Neutrophil (primary cell): ENCODE measurements around the gene EIF2S3.

ENCODE experiments used
- H3K27ac ChIP-seq: fragments of 200-600 bp; sonication (generic); 2 replicates; pipeline ENCODE4 v1.5.1; 2016; ENCODE audit warnings: mild to moderate bottlenecking, moderate library complexity
- H3K27me3 ChIP-seq: fragments of 200-600 bp; sonication (generic); 2 replicates; pipeline ENCODE4 v1.6.0; 2016; ENCODE audit warnings: mild to moderate bottlenecking
- H3K36me3 ChIP-seq: fragments of 200-600 bp; sonication (generic); 2 replicates; pipeline ENCODE4 v1.5.1; 2017
- H3K4me1 ChIP-seq, 2 experiments: fragments of 200-600 bp in 1 of 2; sonication (generic) in 1 of 2; 1 replicate in 1 of 2; 2 replicates in 1 of 2; pipeline versions ENCODE4 v1.5.1 to v1.6.1; 2013 to 2016; ENCODE audit warnings: low read depth in 1 of 2, low read length in 1 of 2, mild to moderate bottlenecking in 1 of 2, moderate library complexity in 1 of 2; ENCODE audit not compliant: control insufficient read depth in 1 of 2, insufficient read depth in 1 of 2
- H3K4me3 ChIP-seq, 2 experiments: fragments of 200-600 bp in 1 of 2; sonication (generic) in 1 of 2; 1 replicate in 1 of 2; 2 replicates in 1 of 2; pipeline ENCODE4 v1.5.1; 2013 to 2016; ENCODE audit warnings: low read depth in 1 of 2, low read length in 1 of 2, mild to moderate bottlenecking in 1 of 2, moderate library complexity in 1 of 2
- H3K9me3 ChIP-seq: fragments of 200-600 bp; sonication (generic); 2 replicates; pipeline ENCODE4 v1.5.1; 2016
- CTCF ChIP-seq: fragments of 200-600 bp; sonication (generic); IDR thresholded peaks from 2 replicates; pipeline ENCODE4 v1.5.1; 2016; ENCODE audit warnings: antibody characterized with exemption

EIF2S3 gene

DNA sequence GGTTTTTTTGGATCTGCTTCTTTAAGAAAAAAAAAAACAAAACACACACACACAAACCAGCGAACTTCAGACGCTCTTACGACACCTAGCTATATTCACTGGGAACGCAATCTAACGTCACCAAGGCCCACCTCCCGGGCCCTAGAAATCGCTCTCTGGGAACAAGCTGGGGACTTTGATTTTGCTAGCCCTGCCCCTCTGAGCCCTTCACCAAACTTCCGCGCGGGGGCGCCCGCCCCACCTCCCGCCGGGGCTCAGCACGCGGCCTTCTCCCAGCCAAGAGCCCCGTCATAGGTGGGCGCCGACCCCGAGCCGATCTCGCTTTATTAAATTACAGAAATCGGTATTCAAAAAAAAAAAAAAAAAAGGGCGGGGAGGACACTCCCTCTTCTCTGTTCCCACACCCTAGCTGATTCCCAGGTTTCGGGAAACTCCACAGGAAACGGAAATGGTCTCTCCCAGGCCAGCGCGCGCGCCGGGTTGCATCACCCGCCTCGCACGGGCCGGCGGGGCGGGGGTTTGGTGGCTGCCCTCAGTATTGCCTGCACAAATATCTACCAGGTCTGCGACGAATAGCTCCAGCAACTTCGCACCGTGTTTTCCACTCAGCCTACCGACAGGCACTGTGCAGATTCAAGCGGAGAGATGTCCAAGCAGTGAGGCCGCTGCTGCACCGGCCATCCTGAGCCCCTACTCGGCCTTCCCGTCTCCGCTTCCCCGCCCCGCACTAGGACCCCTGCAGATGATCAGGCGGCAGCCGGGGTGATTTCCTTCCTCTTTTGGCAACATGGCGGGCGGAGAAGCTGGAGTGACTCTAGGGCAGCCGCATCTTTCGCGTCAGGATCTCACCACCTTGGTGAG lies at the start of gene EIF2S3:
TSS of gene EIF2S3 (plus strand) at position 775 of the 861 bp plus-strand sequence. CDS start at position 788, 13 bp downstream.
- Histone ChIP-seq H3K9me3 (no peaks in the 10 kb centered on the region), H3K4me3 (peak within 1 kb of the TSS; percentile 67 to 89)
- peak; percentile 49 for TF ChIP-seq CTCF

GRCh38 chrX:24005028-24005427 lies 49.7 kb upstream of the EIF2S3 start:
- Histone ChIP-seq H3K36me3 (peaks cover 6% of the 10 kb centered on the region), H3K9me3 (no peaks in the 10 kb centered on the region)

More for the DNA sequence above, at the start of gene EIF2S3:
- H3K36me3 ChIP-seq: peaks cover 14% of the 10 kb centered on the region
- H3K27ac ChIP-seq: no peak within 1 kb of the TSS
- peaks cover 6 to 7% of the 10 kb centered on the region in 2 experiments for H3K4me1 ChIP-seq
- H3K27me3 ChIP-seq: no peaks in the 10 kb centered on the region

GRCh38 chrX:24005867-24006266 lies 48.9 kb upstream of the EIF2S3 start:
- H3K27me3 ChIP-seq: no peaks in the 10 kb centered on the region
- H3K27ac ChIP-seq: no peak overlapping the region
- TF ChIP-seq CTCF: no peak
- no peaks in the 10 kb centered on the region for H3K9me3 ChIP-seq
- H3K4me1 ChIP-seq: no peaks in the 10 kb centered on the region
- peaks cover 6% of the 10 kb centered on the region for H3K36me3 ChIP-seq
- H3K4me3 ChIP-seq: no peak overlapping the region

More at GRCh38 chrX:24005028-24005427, 49.7 kb upstream of the EIF2S3 start:
- no peaks in the 10 kb centered on the region for H3K4me1 ChIP-seq
- no peak overlapping the region for H3K27ac ChIP-seq
- no peak for TF ChIP-seq CTCF
- no peak overlapping the region for H3K4me3 ChIP-seq
- H3K27me3 ChIP-seq: no peaks in the 10 kb centered on the region

GRCh38 chrX:24012266-24012665 lies 42.5 kb upstream of the EIF2S3 start:
- H3K27ac ChIP-seq: no peak overlapping the region
- H3K4me3 ChIP-seq: no peak overlapping the region
- TF ChIP-seq CTCF: no peak
- H3K4me1 ChIP-seq: no peaks in the 10 kb centered on the region
- no peaks in the 10 kb centered on the region for H3K27me3 ChIP-seq
- no peaks in the 10 kb centered on the region for H3K9me3 ChIP-seq
- H3K36me3 ChIP-seq: no peaks in the 10 kb centered on the region

DNA sequence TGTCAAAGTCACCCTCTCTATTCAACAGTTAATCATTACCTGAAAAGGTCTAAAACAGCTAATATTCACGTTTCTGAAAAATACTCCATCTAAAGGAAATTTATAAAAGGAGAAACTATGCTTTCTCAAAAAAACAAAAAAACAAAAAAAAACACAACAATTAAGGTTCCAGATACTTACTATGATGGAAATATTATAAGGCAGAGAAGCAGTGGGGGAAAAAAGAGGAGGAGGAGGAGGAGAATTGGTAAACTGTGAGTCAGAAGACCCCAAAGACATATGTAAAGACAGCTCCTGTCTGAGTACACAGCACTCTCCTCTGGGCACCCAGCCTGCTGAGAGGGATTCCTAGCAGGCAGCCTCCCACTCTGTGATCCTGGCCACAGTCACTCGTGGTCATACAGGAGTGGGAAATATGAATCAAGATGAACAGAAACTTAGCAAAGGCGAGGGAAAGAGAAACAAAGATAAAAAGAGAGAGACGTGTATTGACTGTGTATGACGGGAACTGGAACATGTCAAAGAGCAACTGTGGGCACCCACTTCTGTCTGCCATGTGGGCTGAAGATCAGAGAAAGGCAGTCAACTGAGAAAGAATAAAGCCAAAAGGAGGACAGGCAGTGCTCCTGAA lies 40.3 kb upstream of the EIF2S3 start:
- no peak for TF ChIP-seq CTCF
- no peak overlapping the region for H3K4me3 ChIP-seq
- no peaks in the 10 kb centered on the region for H3K27me3 ChIP-seq
- no peaks in the 10 kb centered on the region for H3K36me3 ChIP-seq
- H3K4me1 ChIP-seq: no peaks in the 10 kb centered on the region
- H3K27ac ChIP-seq: no peak overlapping the region
- no peaks in the 10 kb centered on the region for H3K9me3 ChIP-seq
